Measurements from ENCODE around the gene IFTAP.

Gene IFTAP

DNA sequence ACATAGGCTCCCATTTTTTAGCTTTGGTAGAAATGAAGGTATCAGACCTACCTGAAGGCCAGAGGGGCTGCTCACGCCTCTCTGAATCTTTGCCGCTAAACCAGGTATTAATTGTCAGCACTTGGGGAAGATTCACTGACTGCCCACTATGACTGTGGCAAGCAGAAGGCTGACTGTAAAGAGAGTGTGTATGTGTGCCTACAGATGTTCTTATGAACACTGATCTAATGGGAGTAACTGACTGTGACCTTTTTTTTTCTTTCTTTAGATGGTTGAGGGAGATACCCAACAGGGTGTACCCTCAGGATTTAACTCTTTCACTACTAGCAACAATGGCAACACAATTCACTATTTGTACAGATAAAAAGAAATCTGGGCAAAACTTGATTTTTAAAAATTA is 3.7 kb downstream of the IFTAP start, which contains the start of gene RAG2:
RAG2 (minus strand) TSS at position 186 of the 400 bp plus-strand sequence. CDS start 4,068 bp downstream, outside the sequence.
- TF ChIP-seq, protein P1, sequence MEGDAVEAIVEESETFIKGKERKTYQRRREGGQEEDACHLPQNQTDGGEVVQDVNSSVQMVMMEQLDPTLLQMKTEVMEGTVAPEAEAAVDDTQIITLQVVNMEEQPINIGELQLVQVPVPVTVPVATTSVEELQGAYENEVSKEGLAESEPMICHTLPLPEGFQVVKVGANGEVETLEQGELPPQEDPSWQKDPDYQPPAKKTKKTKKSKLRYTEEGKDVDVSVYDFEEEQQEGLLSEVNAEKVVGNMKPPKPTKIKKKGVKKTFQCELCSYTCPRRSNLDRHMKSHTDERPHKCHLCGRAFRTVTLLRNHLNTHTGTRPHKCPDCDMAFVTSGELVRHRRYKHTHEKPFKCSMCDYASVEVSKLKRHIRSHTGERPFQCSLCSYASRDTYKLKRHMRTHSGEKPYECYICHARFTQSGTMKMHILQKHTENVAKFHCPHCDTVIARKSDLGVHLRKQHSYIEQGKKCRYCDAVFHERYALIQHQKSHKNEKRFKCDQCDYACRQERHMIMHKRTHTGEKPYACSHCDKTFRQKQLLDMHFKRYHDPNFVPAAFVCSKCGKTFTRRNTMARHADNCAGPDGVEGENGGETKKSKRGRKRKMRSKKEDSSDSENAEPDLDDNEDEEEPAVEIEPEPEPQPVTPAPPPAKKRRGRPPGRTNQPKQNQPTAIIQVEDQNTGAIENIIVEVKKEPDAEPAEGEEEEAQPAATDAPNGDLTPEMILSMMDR (IDR thresholded peaks at IDR 0.05; ENCODE audit: low read depth, low read length), result no peak
- no peak for DNase-seq (ENCODE audit: extremely low read depth, low read depth)

- no peak for DNase-seq (ENCODE audit: extremely low read depth, low read depth)
- TF ChIP-seq, protein P1 (IDR thresholded peaks at IDR 0.05; ENCODE audit: low read depth, low read length), result no peak
Observed at GRCh38 chr11:36600180-36600579, 5.9 kb downstream of the IFTAP start.

DNA sequence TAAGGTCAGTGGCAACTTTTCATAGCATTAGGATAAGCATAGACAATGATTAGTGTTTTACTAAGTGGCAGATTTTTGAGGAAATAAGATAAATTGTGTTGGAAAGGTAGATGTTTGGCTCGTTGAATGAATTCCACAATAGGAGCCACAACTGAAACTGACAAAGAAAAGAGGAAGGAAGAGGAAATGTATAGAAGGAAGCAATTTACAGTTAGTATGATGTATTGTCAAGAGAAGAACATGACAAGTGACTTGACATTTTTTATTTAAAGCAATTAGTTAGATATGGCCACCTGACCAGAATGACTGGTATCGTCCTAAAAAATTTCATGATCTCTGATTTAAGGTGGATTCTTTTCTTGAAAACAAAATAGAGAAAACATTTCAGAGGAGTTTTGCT is 6.9 kb downstream of the IFTAP start:
- TF ChIP-seq, protein P1 (IDR thresholded peaks at IDR 0.05; ENCODE audit: low read depth, low read length), result no peak
- no peak for DNase-seq (ENCODE audit: extremely low read depth, low read depth)

DNA sequence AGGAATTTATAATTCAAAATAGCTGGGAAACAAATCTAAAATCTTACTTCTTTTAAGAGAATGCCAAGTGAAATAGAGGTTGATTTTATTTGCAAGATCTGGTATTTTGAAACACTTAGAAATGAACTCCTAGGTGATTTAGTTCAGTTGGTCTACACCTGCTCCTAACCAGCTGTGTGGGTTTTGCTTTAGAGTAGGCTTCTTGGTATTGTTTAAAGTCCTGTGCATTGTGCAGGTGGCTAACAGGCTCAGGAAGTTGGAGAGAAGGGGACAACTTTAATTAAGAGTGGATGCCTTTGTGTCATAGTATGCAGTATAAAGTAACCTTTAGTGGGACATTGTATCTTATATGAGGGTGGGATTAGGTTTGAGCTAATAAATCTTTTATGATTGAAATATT is 7.8 kb downstream of the IFTAP start:
- no peak for DNase-seq (ENCODE audit: extremely low read depth, low read depth)
- TF ChIP-seq, protein P1 (IDR thresholded peaks at IDR 0.05; ENCODE audit: low read depth, low read length), result no peak

GRCh38 chr11:36605221-36606216 is 11.2 kb downstream of the IFTAP start:
- DNase-seq (ENCODE audit: extremely low read depth, low read depth), result no peak
- TF ChIP-seq, protein P1 (IDR thresholded peaks at IDR 0.05; ENCODE audit: low read depth, low read length), result no peak

- no peak for DNase-seq (ENCODE audit: extremely low read depth, low read depth)
- TF ChIP-seq, protein P1 (IDR thresholded peaks at IDR 0.05; ENCODE audit: low read depth, low read length), result no peak
Observed at GRCh38 chr11:36608491-36609199, 14.3 kb downstream of the IFTAP start.

- TF ChIP-seq, protein P1 (IDR thresholded peaks at IDR 0.05; ENCODE audit: low read depth, low read length), result no peak
- DNase-seq (ENCODE audit: extremely low read depth, low read depth), result no peak
Observed at GRCh38 chr11:36609383-36609782, 15.1 kb downstream of the IFTAP start.
